Stimulated activated CD8-positive, alpha-beta memory T cell treated with anti-CD3 and anti-CD28 coated beads, Interleukin-4, amount 100 ng/mL, for 4 hours (primary cell): ENCODE data around the gene TARDBP.
"Not testable (repeated sequence)": the region's sequence is repeated elsewhere in the genome, so short reads cannot be mapped to it uniquely, and the experiment has no call there.

Experiments used
- DNase-seq, 2 donors: peaks; one replicate each; pipeline ENCODE4 v3.0.0-alpha.2; 2020; ENCODE audit warnings: low read depth in 2 of 2, low spot score in 1 of 2

Gene TARDBP

DNA sequence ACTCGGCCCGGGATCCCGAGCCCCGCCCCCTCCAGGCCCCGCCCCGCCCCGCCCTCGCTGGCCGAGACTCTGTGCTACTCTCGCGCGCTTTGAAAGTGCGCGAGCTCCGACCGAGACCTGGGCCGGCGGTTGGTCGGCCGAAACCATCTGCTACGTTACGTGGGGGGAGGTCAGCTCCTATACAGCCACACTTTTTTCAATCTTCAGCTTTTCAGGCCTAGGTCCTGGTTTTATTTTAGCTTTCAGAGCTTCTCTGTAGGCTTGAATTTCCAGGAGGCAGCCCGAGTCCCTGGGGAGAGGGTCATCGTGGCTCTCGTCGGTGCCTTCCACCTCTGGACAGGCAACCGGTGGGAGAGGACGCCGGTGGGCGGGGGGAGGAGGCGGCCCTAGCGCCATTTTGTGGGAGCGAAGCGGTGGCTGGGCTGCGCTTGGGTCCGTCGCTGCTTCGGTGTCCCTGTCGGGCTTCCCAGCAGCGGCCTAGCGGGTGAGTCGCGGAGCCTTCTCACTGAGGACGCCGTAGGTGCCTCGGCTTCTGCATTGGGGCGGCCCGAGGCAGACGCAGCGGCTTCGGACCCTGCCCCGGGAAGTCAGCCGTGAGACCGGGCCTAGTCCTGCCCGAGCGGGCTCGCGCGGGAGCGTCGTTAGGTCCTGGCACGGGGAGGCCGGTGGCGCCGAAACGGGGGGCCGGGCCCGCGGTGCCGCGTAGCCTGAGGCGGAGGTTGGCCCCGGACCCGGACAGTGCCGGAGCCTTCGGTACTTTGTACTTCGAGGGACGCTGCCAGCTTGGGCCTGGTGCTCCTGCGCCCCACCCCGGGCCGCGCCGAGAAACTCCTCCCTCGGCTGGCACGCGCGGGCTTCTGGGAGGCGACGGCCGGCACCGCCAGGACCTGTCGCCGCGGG is at the start of gene TARDBP:
Gene TARDBP, plus strand, starts transcription at position 395 of the 900 bp plus-strand sequence. CDS start 1,074 bp downstream, outside the sequence.
- peak; percentile 74 to 80 for DNase-seq

DNA sequence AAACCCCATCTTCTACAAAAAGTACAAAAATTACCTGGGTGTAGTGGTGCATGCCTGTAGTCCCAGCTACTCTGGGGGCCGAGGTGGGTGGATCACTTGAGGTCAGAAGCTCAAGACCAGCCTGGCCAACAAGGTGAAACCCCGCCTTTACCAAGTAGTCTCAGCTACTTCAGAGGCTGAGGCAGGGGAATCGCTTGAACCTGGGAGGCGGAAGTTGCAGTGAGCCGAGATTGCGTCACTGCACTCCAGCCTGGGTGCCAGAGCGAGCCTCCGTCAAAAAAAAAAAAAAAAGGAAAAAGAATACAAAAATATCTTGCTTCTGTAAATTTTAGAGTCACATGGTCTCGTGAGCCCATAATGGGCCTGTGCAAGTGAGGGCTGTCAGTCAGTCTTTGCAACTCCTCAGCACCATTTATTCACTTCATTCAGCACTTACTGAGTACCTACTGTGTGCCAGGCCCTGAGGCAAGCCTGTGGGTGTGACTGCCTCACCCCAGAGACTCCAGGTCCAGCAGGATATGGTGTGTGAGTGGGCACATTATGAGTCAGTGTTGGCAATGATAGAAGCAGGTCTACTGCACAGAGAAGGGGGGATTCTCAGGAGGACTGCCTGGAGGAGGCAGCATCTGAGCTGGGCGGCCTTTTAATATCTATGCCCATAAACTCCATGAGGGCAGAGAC is 46.8 kb upstream of the TARDBP start:
- DNase-seq = no peak

DNA sequence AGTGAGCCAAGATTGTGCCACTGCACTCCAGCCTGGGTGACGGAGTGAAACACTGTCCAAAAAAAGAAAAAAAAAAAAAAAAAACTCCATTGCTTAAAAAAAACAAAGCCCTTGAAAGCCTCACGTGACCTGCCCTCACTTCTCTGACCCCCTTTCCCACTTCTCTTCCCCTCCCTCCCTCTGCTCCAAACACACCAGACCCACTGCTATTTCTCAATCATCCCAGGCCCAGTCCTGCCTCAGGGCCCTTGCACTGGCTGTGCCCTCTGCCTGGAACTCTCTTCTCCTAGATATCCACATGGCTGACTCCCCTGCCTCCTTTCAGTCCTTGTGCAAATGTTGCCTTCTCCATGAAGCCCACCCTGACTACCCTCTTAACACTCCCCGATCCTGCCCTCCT is 45.4 kb upstream of the TARDBP start:
- no peak for DNase-seq

DNA sequence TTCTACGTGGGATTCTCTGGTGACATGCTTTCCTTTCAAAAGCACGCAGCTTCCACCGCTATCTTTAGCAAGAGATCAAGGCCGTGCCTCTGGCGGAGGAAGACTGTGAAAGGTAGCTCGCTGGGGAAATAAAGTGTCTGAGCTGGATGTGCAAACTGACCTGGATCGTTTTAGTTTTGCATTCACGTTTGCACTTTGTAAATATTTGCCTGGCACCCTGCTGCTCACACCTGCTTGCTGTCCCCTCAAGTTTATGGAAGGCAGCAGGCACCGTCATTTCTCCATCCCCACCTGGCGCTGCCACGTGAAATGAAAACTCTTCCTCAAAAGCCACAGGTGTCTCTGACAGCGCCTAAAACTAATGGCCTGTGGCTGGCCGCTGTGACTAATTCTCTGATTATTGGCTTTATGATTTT is 44.0 kb upstream of the TARDBP start:
- DNase-seq = no peak

DNA sequence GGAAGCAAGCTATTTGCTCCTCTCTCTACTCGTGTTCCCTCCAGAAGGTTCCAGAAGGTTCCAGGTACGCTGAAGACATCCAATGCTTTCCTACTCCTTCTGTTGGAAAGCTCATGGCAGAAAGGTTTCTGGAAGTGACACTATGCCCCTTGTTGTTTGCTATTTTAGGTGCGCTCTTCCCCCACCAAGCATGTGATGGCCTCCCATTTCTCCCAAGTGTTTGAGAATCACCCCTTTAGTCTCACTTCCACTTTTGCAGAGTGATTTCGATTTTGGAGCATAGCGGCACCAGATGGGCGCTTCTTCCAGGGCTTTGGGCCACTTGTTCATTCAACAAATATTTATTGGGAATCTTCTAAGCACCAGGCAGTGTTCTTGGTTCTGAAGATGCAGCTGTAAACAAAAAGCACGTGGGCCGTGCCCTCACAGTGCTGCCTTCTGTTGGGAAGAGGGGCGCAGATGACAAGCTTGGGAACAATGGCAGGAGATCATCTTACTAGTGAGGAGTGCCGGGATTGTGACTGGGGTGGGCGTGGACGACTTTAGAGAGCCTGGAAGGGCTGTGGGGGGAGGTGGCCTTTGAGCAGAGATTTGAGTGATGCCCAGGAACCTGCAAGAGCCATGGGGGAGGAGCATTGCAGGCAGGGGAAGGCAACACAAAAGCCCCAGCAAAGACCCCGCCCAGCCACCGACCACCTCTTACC is 43.0 kb upstream of the TARDBP start:
- DNase-seq = no peak

DNA sequence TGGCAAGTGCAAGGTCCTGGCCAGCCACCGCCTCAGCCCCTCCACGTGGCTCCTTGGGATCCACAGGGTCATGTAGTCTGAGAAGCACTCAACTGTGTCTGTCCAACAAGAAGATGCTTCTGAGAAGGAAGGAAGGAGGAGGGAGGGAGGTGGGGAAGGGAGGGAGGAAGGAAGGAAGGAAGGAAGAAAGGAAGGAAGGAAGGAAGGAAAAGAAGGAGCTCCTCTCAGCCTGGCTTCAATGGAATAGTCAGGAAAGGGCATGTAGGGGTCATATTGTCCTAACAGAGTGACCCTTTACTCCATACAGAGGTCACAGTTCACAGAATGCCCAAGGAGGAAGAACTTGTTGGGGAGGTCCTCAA is 42.5 kb upstream of the TARDBP start:
- no peak for DNase-seq

DNA sequence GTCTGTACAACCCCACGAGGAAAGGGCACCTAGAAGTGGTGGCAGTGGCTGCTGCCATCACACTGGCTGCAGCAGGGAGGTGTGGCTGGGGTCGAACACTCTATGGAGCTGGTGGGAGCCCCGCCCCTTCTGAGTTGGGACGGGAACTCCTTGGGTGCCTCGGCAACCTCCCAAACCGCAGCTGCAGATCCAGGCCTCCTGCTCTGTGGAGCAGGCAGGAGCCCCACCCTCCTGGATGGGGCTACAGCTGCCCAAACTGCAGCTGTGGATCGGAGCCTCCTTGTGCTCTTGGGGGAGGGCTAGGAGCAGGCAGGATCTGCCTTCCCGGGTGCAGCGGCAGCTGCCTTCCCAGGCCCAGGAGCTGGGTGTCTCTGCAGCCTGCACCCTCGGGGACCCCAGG is 38.9 kb upstream of the TARDBP start:
- no peak for DNase-seq

DNA sequence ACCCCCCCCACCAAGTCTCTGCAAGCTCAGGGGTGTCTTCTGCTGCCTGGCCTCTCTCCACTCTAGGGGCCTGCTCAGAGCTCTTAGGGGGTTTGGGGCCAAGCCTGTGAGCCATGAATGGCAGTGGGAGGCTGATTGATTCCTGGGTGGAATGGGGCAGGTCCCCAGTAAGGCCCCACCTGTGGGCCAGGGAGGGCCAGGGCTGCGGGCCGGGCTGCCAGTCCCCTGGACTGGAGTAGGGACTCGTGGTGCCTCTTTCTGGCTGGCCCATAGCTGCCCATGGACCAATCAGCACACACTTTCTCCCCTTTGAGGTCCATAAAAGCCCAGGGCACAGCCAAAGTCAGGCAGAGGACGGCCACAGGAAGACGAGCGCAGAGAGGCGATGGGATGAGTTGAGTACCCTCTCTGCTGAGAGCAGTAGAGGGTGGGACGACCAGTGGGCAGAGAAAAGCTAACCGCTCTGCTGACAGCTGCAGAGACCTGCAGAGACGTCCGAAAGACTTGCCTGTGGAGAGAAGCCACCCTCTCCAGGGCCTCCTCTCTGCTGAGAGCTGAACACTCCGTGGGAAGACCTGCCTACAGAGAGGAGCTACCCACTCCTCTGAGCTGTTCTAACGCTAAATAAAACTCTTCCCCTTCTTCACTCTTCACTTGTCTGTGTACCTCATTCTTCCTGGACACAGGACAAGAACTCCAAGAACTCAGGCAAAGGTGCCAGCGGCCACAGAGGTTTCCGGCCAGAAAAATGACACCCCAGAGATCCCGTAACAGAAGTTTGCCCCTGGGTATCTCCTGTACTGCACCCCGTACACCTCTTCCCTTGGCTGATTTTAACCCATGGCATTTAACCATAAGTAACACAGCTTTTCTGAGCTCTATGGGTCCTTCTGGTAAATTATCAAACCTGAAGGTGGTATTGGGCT is 38.2 kb upstream of the TARDBP start:
- DNase-seq = no peak

DNA sequence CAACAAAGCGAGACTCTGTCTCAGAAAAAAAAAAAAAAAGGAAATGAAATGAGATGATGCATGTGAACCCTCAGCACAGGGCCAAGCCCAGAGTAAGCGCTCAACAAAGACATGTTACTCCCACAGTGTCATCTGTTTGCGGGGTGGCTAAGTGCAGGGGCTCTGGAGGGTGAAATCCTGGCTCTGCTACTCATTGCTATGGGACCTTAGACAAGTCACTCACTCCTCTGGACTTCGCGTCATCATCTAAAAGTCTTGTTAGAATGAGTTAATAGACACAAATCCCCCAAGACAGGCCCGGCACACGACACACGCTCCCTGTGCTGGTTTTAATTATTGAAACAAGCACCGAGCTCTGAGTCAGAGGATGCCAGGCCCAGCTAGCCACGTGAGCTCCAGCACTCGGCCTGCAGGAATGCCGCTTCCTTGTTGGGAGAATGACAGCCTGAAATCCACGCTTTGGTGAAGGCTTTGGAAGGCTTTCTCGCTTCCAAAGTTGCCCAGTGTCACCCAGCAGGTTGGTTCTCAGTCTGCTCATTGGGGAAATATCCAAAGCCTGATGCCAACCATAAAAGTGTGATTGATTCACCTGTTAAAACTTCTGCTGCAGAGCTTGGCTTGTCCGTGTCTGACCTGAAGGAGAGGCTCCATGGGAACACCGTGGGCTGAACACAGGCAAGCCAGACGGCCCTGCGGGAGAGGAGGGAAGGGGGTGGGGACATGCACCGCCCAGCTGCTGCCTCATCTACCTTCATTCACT is 36.7 kb upstream of the TARDBP start:
- no peak for DNase-seq

DNA sequence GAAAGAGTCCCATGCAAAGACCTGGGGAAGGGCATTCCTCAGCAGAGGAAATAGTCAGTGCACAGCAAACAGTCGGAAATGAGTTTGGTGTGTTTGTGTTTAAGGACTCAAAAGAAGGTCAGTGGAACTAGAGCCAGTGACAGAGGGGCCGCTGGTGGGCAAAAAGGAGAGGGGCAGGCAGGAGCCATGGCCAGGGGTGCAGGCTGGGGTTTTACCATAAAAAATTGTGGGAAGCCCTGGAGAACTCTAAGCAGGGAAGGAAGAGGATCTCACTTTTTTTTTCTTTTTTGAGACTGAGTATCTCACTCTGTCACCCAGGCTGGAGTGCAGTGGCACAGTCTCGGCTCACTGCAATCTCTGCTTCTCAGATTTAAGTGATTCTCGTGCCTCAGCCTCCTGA is 33.7 kb upstream of the TARDBP start:
- DNase-seq = no peak

DNA sequence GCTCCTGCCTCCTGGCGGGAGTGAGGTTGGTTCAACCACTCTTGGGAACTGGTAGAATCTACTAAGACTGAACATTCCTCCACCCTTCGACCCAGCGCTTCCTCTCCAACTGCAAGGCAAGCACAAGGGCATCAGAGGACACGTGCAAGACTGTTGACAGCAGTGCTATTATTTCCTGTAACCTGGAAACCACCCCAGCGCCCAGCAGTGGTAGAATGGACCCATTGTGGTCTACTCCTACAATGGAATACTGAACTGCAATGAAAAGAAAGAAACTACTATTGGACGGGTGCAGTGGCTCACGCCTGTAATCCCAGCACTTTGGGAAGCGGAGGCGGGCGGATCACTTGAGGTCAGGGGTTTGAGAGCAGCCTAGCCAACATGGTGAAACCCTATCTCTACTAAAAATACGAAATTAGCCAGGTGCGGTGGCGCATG is 33.0 kb upstream of the TARDBP start:
- no peak for DNase-seq

DNA sequence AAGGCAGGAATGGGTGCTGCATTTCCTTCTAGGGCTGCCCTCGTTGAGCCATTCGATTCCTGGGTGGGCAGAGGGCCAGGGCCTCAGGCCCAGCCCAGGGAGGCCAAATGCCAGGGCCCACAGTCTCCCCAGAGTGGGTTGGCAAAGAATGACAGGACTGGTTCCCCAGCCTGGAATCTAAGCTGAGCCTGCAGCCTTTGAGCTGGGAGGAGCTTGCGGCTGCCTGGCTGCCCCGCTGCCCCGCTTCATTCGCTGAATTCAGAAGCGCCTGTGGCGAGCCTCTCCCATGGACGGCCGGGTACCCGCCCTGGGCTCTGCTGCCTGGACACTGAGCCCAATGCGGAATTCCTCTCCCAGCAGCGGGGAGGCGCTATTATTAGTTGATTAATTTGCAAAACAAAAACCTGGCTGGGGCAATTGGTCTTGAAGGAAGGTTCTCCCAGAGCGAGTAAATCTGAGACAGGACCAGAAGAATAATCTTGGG is 32.3 kb upstream of the TARDBP start:
- no peak for DNase-seq

DNA sequence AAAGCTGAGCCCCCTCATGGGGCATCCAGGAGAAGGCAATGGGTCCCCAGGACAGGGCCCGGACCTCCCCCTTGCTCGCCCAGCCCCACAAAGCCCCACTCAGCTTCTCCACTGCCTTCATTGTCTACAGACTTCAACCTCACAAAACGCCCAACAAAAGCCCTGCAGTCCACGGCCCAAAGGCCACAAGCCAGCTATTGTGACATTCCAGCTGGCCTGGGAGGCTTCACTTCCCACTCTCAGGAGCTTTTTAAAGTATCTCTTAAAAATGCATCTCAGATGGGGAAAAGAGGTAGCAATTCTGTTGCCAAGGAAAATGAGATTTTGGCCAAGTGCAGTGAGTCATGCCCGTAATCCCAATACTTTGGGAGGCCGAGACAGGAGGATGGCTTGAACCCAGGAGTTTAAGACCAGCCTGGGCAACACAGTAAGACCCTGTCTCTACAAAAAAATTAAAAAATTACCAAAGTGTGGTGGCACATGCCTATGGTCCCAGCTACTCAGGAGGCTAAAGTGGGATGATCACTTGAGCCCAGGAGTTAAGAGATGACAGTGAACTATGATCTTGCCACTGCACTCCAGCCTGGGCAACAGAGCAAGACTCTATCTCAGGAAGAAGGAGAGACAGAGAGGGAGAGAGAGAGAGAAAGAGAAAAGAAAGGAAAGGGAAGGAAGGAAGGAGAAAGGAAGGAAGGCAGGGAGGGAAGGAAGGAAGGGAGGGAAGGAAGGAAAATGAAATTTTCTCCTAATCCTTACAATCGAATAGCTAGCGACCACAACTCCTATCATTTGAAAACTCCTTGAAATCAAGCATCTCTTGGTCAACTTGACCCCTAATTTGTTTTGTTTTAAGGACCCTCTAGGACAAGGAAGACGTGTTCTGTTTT is 31.4 kb upstream of the TARDBP start:
- DNase-seq = no peak

DNA sequence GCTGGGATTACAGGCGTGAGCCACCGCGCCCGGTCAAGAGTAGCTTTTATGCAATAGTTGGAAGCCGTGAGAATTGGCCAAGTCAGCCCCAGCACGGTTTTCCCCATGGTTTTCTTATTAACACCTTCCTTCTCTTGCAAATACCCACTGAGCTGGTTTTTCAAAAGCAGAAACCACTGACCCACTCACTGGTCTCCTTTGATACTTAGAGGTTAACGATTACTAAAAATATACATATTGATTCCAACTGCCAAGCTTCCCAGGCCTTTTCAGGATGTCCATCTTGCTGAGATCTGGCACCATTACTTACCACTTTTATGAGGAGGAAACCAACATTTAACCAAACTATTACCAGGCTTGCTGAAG is 25.9 kb upstream of the TARDBP start:
- no peak for DNase-seq

DNA sequence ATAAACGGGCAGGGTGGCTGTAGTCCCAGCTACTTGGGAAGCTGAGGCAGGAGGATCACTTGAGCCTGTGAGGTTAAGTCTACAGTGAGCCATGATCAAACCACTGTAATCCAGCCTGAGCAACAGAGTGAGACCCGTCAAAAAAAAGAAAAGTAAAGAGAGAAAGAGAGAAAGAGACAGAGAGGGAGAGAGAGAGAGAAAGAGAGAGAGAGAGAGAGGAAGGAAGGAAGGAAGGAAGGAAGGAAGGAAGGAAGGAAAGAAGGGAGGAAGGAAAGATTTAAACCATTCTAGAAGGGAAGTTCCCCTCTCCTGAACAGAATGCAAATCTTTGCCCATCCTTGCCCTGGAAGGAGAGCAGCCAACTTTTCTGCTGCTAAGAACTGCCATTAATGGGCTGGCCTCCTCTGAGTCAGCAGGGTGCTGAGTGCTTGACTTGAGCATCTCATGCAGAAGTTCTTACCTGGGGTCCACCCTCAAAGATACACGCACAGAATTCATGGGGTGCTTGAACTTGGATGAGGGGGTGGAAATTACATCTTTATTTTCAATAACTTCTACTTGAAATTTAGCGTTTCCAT is 24.5 kb upstream of the TARDBP start:
- no peak for DNase-seq

DNA sequence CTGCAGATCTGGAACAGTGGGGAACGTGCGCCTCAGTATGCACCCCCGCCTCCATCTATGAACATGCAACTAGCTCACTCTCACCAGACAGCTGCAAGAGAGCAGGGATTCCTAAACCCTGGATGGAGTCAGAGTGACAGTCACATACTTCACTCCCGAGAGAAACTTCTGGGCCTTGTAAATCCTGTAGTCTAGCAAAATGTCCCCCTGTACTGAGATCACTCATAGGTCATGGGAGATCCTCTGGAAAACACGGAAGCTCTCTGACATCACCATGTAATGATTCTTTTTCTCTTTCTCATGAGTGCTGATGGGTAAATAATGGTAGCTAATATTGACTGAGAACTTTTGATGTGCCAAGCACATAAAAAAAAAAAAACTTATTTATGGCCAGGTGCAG is 23.4 kb upstream of the TARDBP start:
- DNase-seq = no peak

DNA sequence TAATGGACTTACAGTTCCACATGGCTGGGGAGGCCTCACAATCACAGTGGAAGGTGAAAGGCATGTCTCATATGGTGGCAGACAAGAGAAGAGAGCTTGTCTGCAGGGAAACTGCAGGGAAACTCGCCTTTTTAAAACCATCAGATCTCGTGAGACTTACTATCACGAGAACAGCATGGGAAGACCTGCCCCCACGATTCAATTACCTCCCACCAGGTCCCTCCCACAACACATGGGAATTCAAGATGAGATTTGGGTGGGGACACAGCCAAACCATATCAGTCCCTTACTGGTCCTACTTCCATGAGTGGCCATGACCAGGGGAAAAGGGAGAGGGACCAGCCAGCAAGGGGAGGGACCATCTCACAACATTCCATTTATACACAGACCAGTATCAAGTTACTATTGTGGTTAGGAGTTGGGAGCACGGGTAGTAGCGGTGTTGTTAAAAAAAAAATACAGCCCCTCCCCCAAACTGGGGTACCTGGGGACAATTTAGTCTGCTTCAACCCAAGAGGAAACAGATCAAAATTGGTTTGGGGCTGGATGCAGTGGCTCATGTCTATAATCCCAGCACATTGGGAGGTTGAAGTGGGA is 22.4 kb upstream of the TARDBP start:
- DNase-seq = not testable (repeated sequence)

DNA sequence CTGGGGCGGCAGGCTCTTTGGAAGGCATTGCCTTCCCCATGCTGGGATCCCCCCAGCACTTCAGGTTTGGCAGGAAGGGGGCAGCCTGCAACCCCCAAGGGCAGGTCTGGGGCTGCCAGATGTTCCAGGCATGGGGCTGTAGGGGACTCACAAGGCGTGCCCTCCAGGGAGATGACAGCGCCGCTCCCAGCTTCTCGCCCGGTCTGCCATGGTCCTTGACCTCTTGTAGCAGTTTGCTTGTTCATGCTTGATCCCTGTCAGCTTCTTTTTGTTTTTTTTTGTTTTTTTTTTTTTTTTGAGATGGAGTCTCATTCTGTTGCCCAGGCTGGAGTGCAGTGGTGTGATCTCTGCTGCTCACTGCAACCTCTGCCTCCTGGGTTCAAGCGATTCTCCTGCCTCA is 21.6 kb upstream of the TARDBP start:
- no peak for DNase-seq
